GM19193 (cell line): ENCODE measurements around the gene RSL24D1.

Source experiments
- POLR2A ChIP-seq: IDR thresholded peaks from 4 replicates; pipeline ENCODE4 v1.6.1; 2011; ENCODE audit not compliant: insufficient read depth, insufficient read length; ENCODE audit errors: extremely low read depth

RSL24D1 gene

GRCh38 chr15:55196458-55197361 lies at the start of gene RSL24D1:
RSL24D1 (minus strand) TSS chr15:55196941; CDS start chr15:55196890, 51 bp downstream.
- peak; percentile 91 for TF ChIP-seq POLR2A

DNA sequence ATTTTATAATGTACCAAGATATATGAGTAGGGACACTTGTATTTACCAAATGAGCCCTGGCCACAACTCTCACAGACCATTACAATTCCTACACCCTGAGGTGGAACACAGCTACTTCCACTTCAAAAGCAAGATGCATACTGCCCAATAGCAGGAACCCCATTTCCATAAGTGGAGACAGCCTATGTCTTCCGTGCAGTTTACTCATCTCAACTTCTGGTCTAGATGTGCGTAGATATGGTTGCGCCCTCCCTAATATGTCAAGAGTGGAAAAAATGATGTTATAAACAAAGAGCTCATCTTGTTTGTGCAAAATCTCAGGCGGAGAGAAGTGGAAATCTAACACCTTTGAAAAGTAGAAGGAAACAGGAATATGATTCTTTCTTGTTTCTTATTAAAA lies 48.3 kb upstream of the RSL24D1 start:
- TF ChIP-seq POLR2A = no peak

- TF ChIP-seq POLR2A = no peak
These were observed 45.1 kb upstream of the RSL24D1 start for GRCh38 chr15:55241891-55242290.

GRCh38 chr15:55241186-55241585 lies 44.4 kb upstream of the RSL24D1 start:
- TF ChIP-seq POLR2A = no peak

- no peak for TF ChIP-seq POLR2A
These were observed 43.5 kb upstream of the RSL24D1 start for GRCh38 chr15:55240125-55240760.

DNA sequence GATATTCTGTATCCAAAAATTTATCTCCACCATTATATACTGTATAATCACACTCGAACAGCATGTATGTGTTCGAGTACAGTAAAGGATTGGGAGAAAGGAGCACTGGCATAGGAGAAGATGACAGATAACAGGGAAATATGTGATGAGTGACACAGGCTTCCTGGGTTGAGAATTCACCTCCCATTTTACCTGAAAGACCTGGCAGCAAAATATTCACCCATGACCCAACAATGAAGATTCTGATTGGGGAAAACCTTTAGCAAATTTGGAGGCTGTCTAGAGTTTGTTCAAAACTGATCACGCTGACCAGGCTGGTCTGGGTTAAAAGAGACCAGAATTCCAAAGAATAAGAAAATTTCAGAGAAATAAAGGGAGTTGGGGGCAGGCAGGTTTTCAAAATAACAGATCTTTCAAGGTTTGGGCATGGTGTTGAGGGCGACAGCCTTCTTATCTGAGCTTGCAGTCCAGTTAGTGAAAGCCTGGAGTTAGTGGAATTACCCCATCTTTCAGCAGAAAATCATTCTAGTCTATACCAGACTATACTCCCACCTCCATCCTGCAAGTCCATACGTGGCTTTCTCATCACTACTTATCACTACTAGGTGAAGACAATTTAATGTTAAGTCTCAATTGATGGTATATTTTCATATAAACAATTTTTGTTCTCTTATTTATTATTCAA lies 42.8 kb upstream of the RSL24D1 start:
- no peak for TF ChIP-seq POLR2A

DNA sequence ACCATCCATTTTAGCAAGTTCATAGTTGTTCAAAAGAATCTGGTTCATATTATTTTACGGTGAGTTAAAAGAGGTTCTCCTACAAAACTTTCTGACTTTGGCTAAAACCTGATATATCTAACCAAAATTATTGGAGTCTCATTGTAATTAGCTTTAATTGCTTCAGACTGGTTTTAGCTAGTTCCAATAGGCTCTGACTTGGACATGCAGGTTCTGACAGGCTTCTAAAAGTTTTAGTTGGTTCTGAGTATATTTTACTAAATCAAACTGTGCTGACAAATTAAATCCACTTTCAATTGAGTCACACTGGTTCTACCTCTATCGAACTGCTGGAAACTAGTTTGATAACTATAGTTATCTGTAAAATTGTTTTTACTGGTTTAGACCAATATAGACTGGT lies 42.1 kb upstream of the RSL24D1 start:
- no peak for TF ChIP-seq POLR2A

DNA sequence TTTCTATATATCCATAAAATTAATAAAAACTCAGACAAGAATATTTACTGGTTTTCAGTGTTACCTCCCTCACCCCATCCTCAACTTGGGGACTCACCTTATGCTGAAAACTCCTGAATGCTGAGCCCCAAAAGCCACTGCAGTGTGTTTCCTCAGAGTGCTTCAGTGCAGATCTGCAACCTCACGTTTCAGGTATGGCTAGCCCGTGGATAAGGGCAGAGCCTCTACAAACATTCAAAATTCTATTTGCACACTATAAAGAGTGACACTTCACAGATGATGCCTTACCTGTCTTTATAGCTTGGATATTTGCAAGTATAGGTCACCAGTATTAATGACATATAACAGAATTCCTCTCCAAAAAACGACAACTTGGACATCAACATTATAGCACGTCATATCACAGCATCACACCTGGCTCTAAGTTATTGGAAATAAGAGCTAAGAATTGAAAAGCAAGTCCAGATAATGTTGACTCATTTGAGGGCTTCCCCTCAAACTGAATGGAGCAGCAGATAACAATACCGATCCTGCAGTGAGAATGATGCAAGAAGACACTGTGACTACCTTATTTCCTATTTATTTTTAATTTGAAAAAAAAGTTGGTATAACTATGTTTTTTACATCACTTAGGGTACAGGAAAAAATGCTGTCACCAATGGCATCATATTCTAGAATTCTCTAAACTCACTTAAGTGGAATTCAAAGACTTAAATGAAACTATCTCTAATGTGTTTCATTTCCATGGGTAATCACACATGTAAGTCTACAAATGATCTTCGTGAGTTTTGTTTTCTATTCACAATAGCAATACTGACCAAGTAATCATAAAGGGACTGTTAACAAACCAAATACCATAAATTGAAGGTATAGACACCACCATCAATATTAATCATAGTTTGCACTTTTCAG lies 40.7 kb upstream of the RSL24D1 start:
- TF ChIP-seq POLR2A = no peak

DNA sequence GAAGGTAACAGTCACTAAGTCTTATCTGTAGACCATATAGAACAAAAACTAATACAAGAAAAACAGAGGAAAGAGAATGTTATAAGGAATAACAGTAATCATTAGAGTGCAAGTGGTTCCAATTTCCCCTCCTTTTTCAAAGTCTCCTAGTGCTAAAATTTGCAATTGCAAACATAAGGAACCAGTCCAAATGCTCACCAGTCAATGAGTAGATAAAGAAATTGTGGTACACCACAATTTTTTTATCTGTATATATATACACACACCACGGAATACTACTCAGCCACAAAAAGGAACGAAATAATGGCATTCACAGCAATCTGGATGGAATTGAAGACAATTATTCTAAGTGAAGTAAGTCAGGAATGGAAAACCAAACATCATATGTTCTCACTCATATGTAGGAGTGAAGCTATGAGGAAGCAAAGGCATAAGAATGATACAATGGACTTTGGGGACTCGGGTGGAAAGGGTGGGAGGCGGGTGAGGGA lies 38.9 kb upstream of the RSL24D1 start:
- no peak for TF ChIP-seq POLR2A

DNA sequence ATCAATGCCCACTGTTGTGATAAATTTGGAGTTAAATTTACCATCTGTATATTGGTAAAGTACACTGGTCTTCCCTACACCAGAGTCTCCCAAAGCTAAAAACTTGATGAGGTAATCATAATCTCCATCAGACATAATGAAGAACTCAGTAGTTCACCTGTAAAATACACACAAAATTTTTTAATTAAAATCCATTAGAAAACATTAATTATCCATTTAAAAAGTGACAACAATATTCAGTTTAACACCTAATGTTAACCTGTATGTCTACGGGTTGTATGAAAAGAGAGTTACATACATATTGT lies 38.0 kb upstream of the RSL24D1 start:
- no peak for TF ChIP-seq POLR2A

- no peak for TF ChIP-seq POLR2A
These were observed 37.5 kb upstream of the RSL24D1 start for GRCh38 chr15:55234104-55234799.

DNA sequence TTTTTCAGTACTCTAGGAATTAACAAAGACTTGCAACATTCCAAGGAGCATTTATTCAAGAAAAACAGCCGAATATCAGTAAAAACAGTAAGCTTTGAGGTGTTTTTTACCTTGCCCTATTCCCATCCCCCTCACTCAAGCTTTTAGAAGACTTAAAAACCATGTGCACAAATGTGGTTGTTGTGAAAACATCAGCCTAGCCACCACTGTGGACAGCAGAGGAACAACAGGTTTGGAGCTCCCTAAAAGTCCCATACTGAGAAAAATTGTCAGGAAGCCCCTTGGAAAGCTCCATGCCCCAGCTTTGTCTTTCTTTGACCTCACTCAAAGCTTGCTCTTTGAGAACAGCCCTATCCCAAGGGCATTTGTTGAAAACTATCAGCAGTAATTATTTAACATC lies 34.7 kb upstream of the RSL24D1 start:
- TF ChIP-seq POLR2A = no peak

DNA sequence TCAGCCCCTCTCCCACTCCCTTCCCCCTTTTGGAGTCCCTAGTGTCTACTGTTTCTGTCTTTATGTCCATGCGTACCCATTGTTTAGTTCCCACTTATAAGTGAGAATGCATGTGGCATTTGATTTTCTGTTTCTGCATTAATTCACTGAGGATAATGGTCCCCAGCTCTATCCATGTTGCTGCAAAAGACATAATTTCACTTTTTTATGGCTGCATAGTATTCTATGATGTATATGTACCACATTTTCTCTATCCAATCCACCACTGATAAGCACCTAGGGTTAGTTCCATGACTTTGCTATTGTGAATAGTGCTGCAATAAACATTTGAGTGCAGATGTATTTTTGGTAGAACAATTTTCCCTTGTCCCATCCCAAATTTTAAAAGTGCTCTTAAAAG lies 34.2 kb upstream of the RSL24D1 start:
- no peak for TF ChIP-seq POLR2A
